ENCODE results near the gene LTO1. TPM values are rescaled to one million over a fixed set of nuclear protein-coding genes. Genes with fewer than 3 reads are reported as not detected.

LTO1 gene
- total RNA-seq, 4 donors from 2014 or later, result 15.2 to 69.2 (median 27.2) TPM

- intact Hi-C loops (cut with DNase I; ENCODE audit: low total_unique reads), result no loop called here
- H3K4me3 ChIP-seq (ENCODE audit: low read depth, poor library complexity, severe bottlenecking), result no peak overlapping the region
- DNase-seq (ENCODE audit: low spot score in 2 of 2), result no peak
- WGBS, 2 donors, result 90% methylated on average over 10 of the region's 10 CpGs
- TF ChIP-seq, protein P1, sequence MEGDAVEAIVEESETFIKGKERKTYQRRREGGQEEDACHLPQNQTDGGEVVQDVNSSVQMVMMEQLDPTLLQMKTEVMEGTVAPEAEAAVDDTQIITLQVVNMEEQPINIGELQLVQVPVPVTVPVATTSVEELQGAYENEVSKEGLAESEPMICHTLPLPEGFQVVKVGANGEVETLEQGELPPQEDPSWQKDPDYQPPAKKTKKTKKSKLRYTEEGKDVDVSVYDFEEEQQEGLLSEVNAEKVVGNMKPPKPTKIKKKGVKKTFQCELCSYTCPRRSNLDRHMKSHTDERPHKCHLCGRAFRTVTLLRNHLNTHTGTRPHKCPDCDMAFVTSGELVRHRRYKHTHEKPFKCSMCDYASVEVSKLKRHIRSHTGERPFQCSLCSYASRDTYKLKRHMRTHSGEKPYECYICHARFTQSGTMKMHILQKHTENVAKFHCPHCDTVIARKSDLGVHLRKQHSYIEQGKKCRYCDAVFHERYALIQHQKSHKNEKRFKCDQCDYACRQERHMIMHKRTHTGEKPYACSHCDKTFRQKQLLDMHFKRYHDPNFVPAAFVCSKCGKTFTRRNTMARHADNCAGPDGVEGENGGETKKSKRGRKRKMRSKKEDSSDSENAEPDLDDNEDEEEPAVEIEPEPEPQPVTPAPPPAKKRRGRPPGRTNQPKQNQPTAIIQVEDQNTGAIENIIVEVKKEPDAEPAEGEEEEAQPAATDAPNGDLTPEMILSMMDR (IDR thresholded peaks at IDR 0.05), result no peak
- TF ChIP-seq POLR2A (IDR thresholded peaks at IDR 0.05), result no peak
These were observed 25.6 kb downstream of the LTO1 start for GRCh38 chr11:69649576-69649900.

GRCh38 chr11:69648679-69649575, 26.2 kb downstream of the LTO1 start:
- no peak overlapping the region for H3K4me3 ChIP-seq (ENCODE audit: low read depth, poor library complexity, severe bottlenecking)
- no peak for DNase-seq (ENCODE audit: low spot score in 2 of 2)
- intact Hi-C loops (cut with DNase I; ENCODE audit: low total_unique reads), result no loop called here
- no peak for TF ChIP-seq POLR2A (IDR thresholded peaks at IDR 0.05)
- TF ChIP-seq, protein P1 (IDR thresholded peaks at IDR 0.05), result no peak
- 89 to 92% methylated on average over 36 to 37 of the region's 37 CpGs for WGBS, 2 donors

GRCh38 chr11:69647761-69648497, 27.2 kb downstream of the LTO1 start:
- DNase-seq (ENCODE audit: low spot score in 2 of 2), result no peak
- 83 to 88% methylated on average over 25 to 28 of the region's 28 CpGs for WGBS, 2 donors
- TF ChIP-seq POLR2A (IDR thresholded peaks at IDR 0.05), result no peak
- TF ChIP-seq, protein P1 (IDR thresholded peaks at IDR 0.05), result no peak
- no peak overlapping the region for H3K4me3 ChIP-seq (ENCODE audit: low read depth, poor library complexity, severe bottlenecking)
- intact Hi-C loops (cut with DNase I; ENCODE audit: low total_unique reads), result no loop called here

- intact Hi-C loops (cut with DNase I; ENCODE audit: low total_unique reads), result no loop called here
These were observed 27.8 kb downstream of the LTO1 start for GRCh38 chr11:69647390-69647748.

GRCh38 chr11:69646493-69647389, 28.4 kb downstream of the LTO1 start:
- H3K4me3 ChIP-seq (ENCODE audit: low read depth, poor library complexity, severe bottlenecking), result no peak overlapping the region
- 77 to 82% methylated on average over 26 to 28 of the region's 32 CpGs for WGBS, 2 donors
- intact Hi-C loops (cut with DNase I; ENCODE audit: low total_unique reads), result no loop called here
- no peak for TF ChIP-seq POLR2A (IDR thresholded peaks at IDR 0.05)
- TF ChIP-seq, protein P1 (IDR thresholded peaks at IDR 0.05), result no peak
- DNase-seq (ENCODE audit: low spot score in 2 of 2), result no peak

More at GRCh38 chr11:69647390-69647748, 27.8 kb downstream of the LTO1 start:
- TF ChIP-seq, protein P1 (IDR thresholded peaks at IDR 0.05), result no peak
- WGBS, 2 donors, result 80 to 93% methylated on average over 11 of the region's 11 CpGs
- H3K4me3 ChIP-seq (ENCODE audit: low read depth, poor library complexity, severe bottlenecking), result no peak overlapping the region
- no peak for DNase-seq (ENCODE audit: low spot score in 2 of 2)

Measured in lower leg skin (tissue), 4 donors.